H1 (cell line): ENCODE results near the gene CDK15. TPM values are rescaled to one million over a fixed set of nuclear protein-coding genes. Genes with fewer than 3 reads are reported as not detected.

Experiments
- CTCF ChIA-PET: fragments of 300-600 bp; sonication (Branson Sonifier 250); formaldehyde crosslinking; loops from one replicate; lab custom pipeline; 2021; ENCODE audit not compliant: partially characterized antibody; lab: Charles Lee
- POLR2A ChIA-PET: fragments of 300-600 bp; sonication (Branson Sonifier 250); formaldehyde crosslinking; loops from one replicate; lab custom pipeline; 2021; ENCODE audit warnings: inconsistent platforms; ENCODE audit not compliant: partially characterized antibody; lab: Charles Lee
- DNase-seq, 2 experiments: peaks; one replicate each; pipeline versions ENCODE4 v3.0.0 to v3.0.0-alpha.2; 2010 to 2022; ENCODE audit warnings: low spot score in 2 of 2, low read depth in 1 of 2, mixed read lengths in 1 of 2
- FAIRE-seq: peaks from 2 replicates; lab custom pipeline; 2011; peaks lifted over from hg19 to GRCh38; lab: Jason Lieb, UNC
- H2AFZ ChIP-seq: 2 replicates; pipeline ENCODE4 v1.8.1; 2012; ENCODE audit warnings: low read length, inconsistent platforms
- H2AK5ac ChIP-seq: 2 replicates; pipeline ENCODE4 v1.6.1; 2013; ENCODE audit warnings: low read depth, low read length
- H2BK120ac ChIP-seq: replicated peaks from 2 replicates; pipeline ENCODE3; 2013; ENCODE audit warnings: low read depth, low read length, inconsistent platforms
- H2BK12ac ChIP-seq: 2 replicates; pipeline ENCODE4 v1.6.1; 2013; ENCODE audit warnings: low read depth, low read length
- H2BK15ac ChIP-seq: 2 replicates; pipeline ENCODE4 v1.6.1; 2013; ENCODE audit warnings: low read length
- H2BK20ac ChIP-seq: 2 replicates; pipeline ENCODE4 v1.6.1; 2013; ENCODE audit warnings: low read length
- H2BK5ac ChIP-seq: 2 replicates; pipeline ENCODE4 v1.6.1; 2013; ENCODE audit warnings: low read depth, low read length
- H3K14ac ChIP-seq: 2 replicates; pipeline ENCODE4 v1.6.1; 2013; ENCODE audit warnings: inconsistent platforms; ENCODE audit not compliant: insufficient read length
- H3K18ac ChIP-seq: 2 replicates; pipeline ENCODE4 v1.6.1; 2013; ENCODE audit warnings: low read length; ENCODE audit errors: extremely low read depth
- H3K23ac ChIP-seq: 2 replicates; pipeline ENCODE4 v1.6.1; 2013; ENCODE audit warnings: inconsistent platforms; ENCODE audit not compliant: insufficient read length
- H3K23me2 ChIP-seq: 2 replicates; pipeline ENCODE4 v1.6.1; 2013; ENCODE audit warnings: low read depth, low read length
- H3K27ac ChIP-seq: 2 replicates; pipeline ENCODE4 v1.6.1; 2011; ENCODE audit warnings: low read depth, low read length, inconsistent platforms
- H3K27me3 ChIP-seq, 4 experiments: replicated peaks in 1 of 4; 1 replicate in 1 of 4; 2 replicates in 3 of 4; pipeline versions ENCODE4 v1.6.1 to v1.8.1; 2011 to 2013; ENCODE audit warnings: low read length in 3 of 4, mild to moderate bottlenecking in 3 of 4, inconsistent platforms in 2 of 4, mixed read lengths in 2 of 4, moderate library complexity in 1 of 4; ENCODE audit not compliant: control insufficient read depth in 3 of 4, insufficient read depth in 3 of 4; ENCODE audit errors: extremely low read depth in 1 of 4
- H3K36me3 ChIP-seq, 4 experiments: 2 replicates each; pipeline versions ENCODE4 v1.6.1 to v1.8.1; 2011 to 2013; ENCODE audit warnings: mild to moderate bottlenecking in 4 of 4, low read length in 3 of 4, moderate library complexity in 2 of 4, control low read depth in 1 of 4, inconsistent platforms in 1 of 4; ENCODE audit not compliant: insufficient read depth in 4 of 4, control insufficient read depth in 2 of 4
- H3K4ac ChIP-seq: replicated peaks from 2 replicates; pipeline ENCODE3; 2013; ENCODE audit warnings: low read length, low read depth, mixed read lengths, inconsistent platforms; ENCODE audit not compliant: insufficient read length
- H3K4me1 ChIP-seq, 4 experiments: replicated peaks in 1 of 4; 1 replicate in 1 of 4; 2 replicates in 3 of 4; pipeline versions ENCODE4 v1.6.1 to v1.8.1; 2011 to 2013; ENCODE audit warnings: low read length in 3 of 4, inconsistent platforms in 2 of 4, mixed read lengths in 1 of 4; ENCODE audit not compliant: insufficient read depth in 4 of 4, control insufficient read depth in 3 of 4
- H3K4me2 ChIP-seq, 2 experiments: 2 replicates each; pipeline versions ENCODE4 v1.6.1 to v1.8.1; 2011 to 2013; ENCODE audit warnings: low read depth in 2 of 2, low read length in 2 of 2, control low read depth in 1 of 2, inconsistent platforms in 1 of 2, mild to moderate bottlenecking in 1 of 2; ENCODE audit not compliant: insufficient read depth in 1 of 2
- H3K4me3 ChIP-seq, 4 experiments: fragments of 200-600, 300-600 bp in 1 of 4; sonication (generic), shearing (Covaris generic), sonication (Bioruptor Twin) in 1 of 4; 2 replicates each; pipeline versions ENCODE4 v1.5.1 to v1.8.1; 2011 to 2016; ENCODE audit warnings: low read length in 4 of 4, low read depth in 3 of 4, control low read depth in 2 of 4, inconsistent platforms in 2 of 4, mild to moderate bottlenecking in 2 of 4, mixed read lengths in 1 of 4, moderate library complexity in 1 of 4; ENCODE audit not compliant: insufficient read depth in 2 of 4; ENCODE audit errors: extremely low read depth in 1 of 4
- H3K56ac ChIP-seq: replicated peaks from 2 replicates; pipeline ENCODE3; 2013; ENCODE audit warnings: low read depth, mild to moderate bottlenecking, mixed read lengths, low read length, inconsistent platforms; ENCODE audit not compliant: insufficient read length
- H3K79me1 ChIP-seq: 2 replicates; pipeline ENCODE4 v1.6.1; 2013; ENCODE audit warnings: low read depth, low read length, control low read depth
- H3K79me2 ChIP-seq, 2 experiments: 2 replicates each; pipeline versions ENCODE4 v1.6.1 to v1.8.1; 2012 to 2013; ENCODE audit warnings: low read length in 2 of 2, mild to moderate bottlenecking in 2 of 2, inconsistent platforms in 1 of 2; ENCODE audit not compliant: insufficient read depth in 2 of 2, control insufficient read depth in 1 of 2
- H3K9ac ChIP-seq, 4 experiments: replicated peaks in 1 of 4; 1 replicate in 1 of 4; 2 replicates in 3 of 4; pipeline versions ENCODE4 v1.6.1 to v1.8.1; 2011 to 2013; ENCODE audit warnings: low read depth in 3 of 4, low read length in 3 of 4, control low read depth in 2 of 4, mild to moderate bottlenecking in 2 of 4, moderate library complexity in 2 of 4, inconsistent platforms in 1 of 4; ENCODE audit errors: extremely low read depth in 1 of 4
- H3K9me3 ChIP-seq, 2 experiments: 2 replicates each; pipeline versions ENCODE4 v1.6.1 to v1.8.1; 2012 to 2013; ENCODE audit warnings: mild to moderate bottlenecking in 2 of 2, moderate library complexity in 2 of 2, control low read depth in 1 of 2, inconsistent platforms in 1 of 2, low read depth in 1 of 2, low read length in 1 of 2, mixed read lengths in 1 of 2; ENCODE audit not compliant: insufficient read depth in 2 of 2
- H4K20me1 ChIP-seq, 2 experiments: replicated peaks in 1 of 2; 2 replicates each; pipeline versions ENCODE3 to v1.8.1; 2011 to 2013; ENCODE audit warnings: inconsistent platforms in 2 of 2, low read length in 2 of 2, mild to moderate bottlenecking in 1 of 2; ENCODE audit not compliant: insufficient read depth in 2 of 2, control insufficient read depth in 1 of 2
- H4K5ac ChIP-seq: 2 replicates; pipeline ENCODE4 v1.6.1; 2013; ENCODE audit warnings: low read length, low read depth, mixed read lengths, inconsistent platforms; ENCODE audit not compliant: insufficient read length
- H4K8ac ChIP-seq: 2 replicates; pipeline ENCODE4 v1.8.0; 2013; ENCODE audit warnings: mild to moderate bottlenecking, moderate library complexity, low read length, inconsistent platforms; ENCODE audit not compliant: insufficient read depth; ENCODE audit errors: extremely low read depth
- H4K91ac ChIP-seq: replicated peaks from 2 replicates; pipeline ENCODE3; 2013; ENCODE audit warnings: low read length, mixed read lengths, inconsistent platforms; ENCODE audit not compliant: insufficient read length
- CREB1 ChIP-seq: IDR thresholded peaks from 2 replicates; pipeline ENCODE4 v1.6.1; 2012; ENCODE audit warnings: inconsistent platforms
- KDM5A ChIP-seq: fragments of 200-600 bp; IDR thresholded peaks from 2 replicates; pipeline ENCODE4 v1.7.1; 2012; ENCODE audit warnings: mild to moderate bottlenecking, low read length, inconsistent platforms, mixed read lengths
- SP2 ChIP-seq: IDR thresholded peaks from 2 replicates; pipeline ENCODE4 v1.6.1; 2012; ENCODE audit warnings: mild to moderate bottlenecking, low read length, inconsistent platforms
- WGBS, 2 experiments: shearing (Covaris generic) in 1 of 2; methylation state at CpG; one replicate each; pipeline versions ENCODE4 v1.1.6 to v1.1.7; 2013 to 2015; ENCODE audit warnings: low lambda C conversion rate in 2 of 2, mixed read lengths in 2 of 2, inconsistent platforms in 1 of 2, low coverage in 1 of 2, missing lambda C conversion rate in 1 of 2; ENCODE audit not compliant: insufficient replicate concordance in 2 of 2, insufficient coverage in 1 of 2, insufficient read length in 1 of 2; ENCODE audit errors: extremely low coverage in 1 of 2, missing lambda C conversion rate in 1 of 2; 5-methylcytosine and 5-hydroxymethylcytosine counted together
- polyA plus RNA-seq, 7 experiments: library from polyadenylated mRNA; depleted of rRNA in 3 of 7; stranded (reverse) in 5 of 7; unstranded in 2 of 7; fragments of >200 nt in 5 of 7; fragments of 200-250 nt in 2 of 7; gene quantifications; 1 replicate in 5 of 7; 2 replicates in 1 of 7; 4 replicates in 1 of 7; pipeline versions ENCODE4 v1.2.1 to v1.2.3, GENCODE V29; 2011 to 2013; ENCODE audit warnings: missing spikeins in 2 of 7, mixed read lengths in 2 of 7
- total RNA-seq: library from RNA; stranded (reverse); fragmentation: NEBNext Ultra II Directional; extraction: Animal tissue kit (Norgen Biotek cat#: 25700); gene quantifications from 2 replicates; pipeline ENCODE4 v1.2.1, GENCODE V29; 2021

The CDK15 gene
- total and polyA plus RNA-seq, 2 of the 8 experiments (the other 6 are each of a cell fraction or from before 2014, with no cell fraction given), result 0.03 TPM; not detected in 1

- no peak overlapping the region for H3K56ac ChIP-seq
- H3K4ac ChIP-seq, result no peak overlapping the region
- H3K18ac ChIP-seq, result no peak overlapping the region
- no peak overlapping the region for H3K9ac ChIP-seq
- no peak overlapping the region for H3K23ac ChIP-seq
- no peak overlapping the region for H2AK5ac ChIP-seq
- H3K79me2 ChIP-seq, result no peaks in the 10 kb centered on the region
- ChIA-PET CTCF (interaction anchor here (0.6 to 1.4 kb wide), 7 partner anchors 62 to 380 kb away, joined by 3 to 5 read pairs (median 3); partner anchors contain the start of gene KIAA2012), POLR2A (no interaction called here)
- 90% methylated on average over 7 of the region's 7 CpGs; no CpG with 5 or more reads in 1 of the 2 experiments for WGBS, 2 experiments
- H3K23me2 ChIP-seq, result no peaks in the 10 kb centered on the region
- H3K79me1 ChIP-seq, result no peaks in the 10 kb centered on the region
- no peaks in the 10 kb centered on the region for H3K4me1 ChIP-seq
- no peak overlapping the region for H2BK15ac ChIP-seq
- H3K27me3 ChIP-seq, result no peaks in the 10 kb centered on the region
- H2AFZ ChIP-seq, result no peak overlapping the region
- H3K14ac ChIP-seq, result no peak overlapping the region
- no peak overlapping the region for H4K91ac ChIP-seq
- H4K8ac ChIP-seq, result no peak overlapping the region
- no peak overlapping the region for H2BK5ac ChIP-seq
- FAIRE-seq (no peak), DNase-seq (no peak)
- H4K20me1 ChIP-seq, result no peaks in the 10 kb centered on the region
- no peak overlapping the region for H3K4me3 ChIP-seq
- H2BK20ac ChIP-seq, result no peak overlapping the region
- H2BK120ac ChIP-seq, result no peak overlapping the region
- no peak overlapping the region for H2BK12ac ChIP-seq
- H4K5ac ChIP-seq, result no peak overlapping the region
- no peak overlapping the region for H3K27ac ChIP-seq
- no peaks in the 10 kb centered on the region for H3K36me3 ChIP-seq
- no peaks in the 10 kb centered on the region for H3K9me3 ChIP-seq
- H3K4me2 ChIP-seq, result no peak overlapping the region
- TF ChIP-seq KDM5A (no peak), CREB1 (no peak), SP2 (no peak)
Observed at GRCh38 chr2:201798252-201798913, 8.0 kb upstream of the CDK15 start.
